HCT116 (cell line): Measurements from ENCODE around the gene ZNF620. TPM values are rescaled to one million over a fixed set of nuclear protein-coding genes. Genes with fewer than 3 reads are reported as not detected.

ENCODE experiments used
- ATAC-seq: fragments of 200-7000 bp; cut with Tn5 transposase; 2 replicates; pipeline ENCODE4 v1.9.1; 2020; ENCODE audit warnings: mild to moderate bottlenecking, moderate library complexity
- BruUV-seq: library from RNA; stranded (reverse); fragments of 400-500 nt; replicated peaks from 2 replicates; lab custom pipeline; 2021; lab: Mats Ljungman, UMichigan
- CTCF ChIA-PET: fragments of 300-600 bp; sonication (Branson Sonifier 250); formaldehyde crosslinking; loops from one replicate; lab custom pipeline; 2021; ENCODE audit warnings: antibody characterized with exemption; lab: Charles Lee
- POLR2A ChIA-PET: fragments of 300-600, 350-600 bp; sonication (Branson Sonifier 250); formaldehyde crosslinking; loops from one replicate; lab custom pipeline; 2021; ENCODE audit warnings: antibody characterized with exemption; lab: Charles Lee
- RAD21 ChIA-PET, 2 experiments: fragments of 300-600 bp; sonication (Branson Sonifier 250); formaldehyde crosslinking; loops; one replicate each; lab custom pipeline; 2023; ENCODE audit warnings: low total read pairs in 2 of 2; ENCODE audit not compliant: uncharacterized antibody in 2 of 2, unreplicated experiment in 2 of 2, low non-redundant PET in 1 of 2; lab: Charles Lee
- DNase-seq: peaks from one replicate; pipeline ENCODE4 v3.0.0-alpha.2; 2010; ENCODE audit warnings: low read depth, low spot score
- H2AFZ ChIP-seq: fragments of 200-600 bp; shearing (Covaris generic), sonication (generic); 2 replicates; pipeline ENCODE4 v1.6.1; 2017; ENCODE audit warnings: low read depth, mixed run types, mixed read lengths, antibody characterized with exemption, low read length; ENCODE audit not compliant: poor library complexity, severe bottlenecking
- H3K27ac ChIP-seq: 2 replicates; pipeline ENCODE4 v1.5.1; 2012; ENCODE audit warnings: low read depth, low read length
- H3K27me3 ChIP-seq: fragments of 200-600 bp; sonication (generic); 2 replicates; pipeline ENCODE4 v1.6.1; 2016; ENCODE audit warnings: mixed run types, low read length, mixed read lengths; ENCODE audit not compliant: insufficient read depth
- H3K36me3 ChIP-seq, 2 experiments: fragments of 200-500 bp in 1 of 2; fragments of 200-600 bp in 1 of 2; sonication (Bioruptor generic) in 1 of 2; sonication (generic) in 1 of 2; 2 replicates each; pipeline versions ENCODE4 v1.5.1 to v1.6.1; 2014 to 2016; ENCODE audit warnings: low read length in 2 of 2, inconsistent platforms in 1 of 2, mixed read lengths in 1 of 2, mixed run types in 1 of 2; ENCODE audit not compliant: insufficient read depth in 2 of 2, control insufficient read depth in 1 of 2
- H3K4me1 ChIP-seq, 2 experiments: fragments of 200-600 bp in 1 of 2; sonication (generic) in 1 of 2; 2 replicates each; pipeline versions ENCODE4 v1.5.1 to v1.6.1; 2012 to 2017; ENCODE audit warnings: low read length in 2 of 2, inconsistent platforms in 1 of 2, mild to moderate bottlenecking in 1 of 2, mixed read lengths in 1 of 2, mixed run types in 1 of 2, moderate library complexity in 1 of 2; ENCODE audit not compliant: insufficient read depth in 2 of 2, control insufficient read depth in 1 of 2
- H3K4me2 ChIP-seq: fragments of 200-600 bp; sonication (generic); 2 replicates; pipeline ENCODE4 v1.6.1; 2017; ENCODE audit warnings: mixed run types, low read length, mixed read lengths
- H3K4me3 ChIP-seq, 2 experiments: fragments of 200-600 bp in 1 of 2; sonication (generic) in 1 of 2; replicated peaks in 1 of 2; 2 replicates each; pipeline ENCODE4 v1.5.1; 2011 to 2016; ENCODE audit warnings: low read length in 2 of 2, control low read depth in 1 of 2, low read depth in 1 of 2, mild to moderate bottlenecking in 1 of 2, mixed read lengths in 1 of 2, mixed run types in 1 of 2
- H3K79me2 ChIP-seq: fragments of 200-600 bp; sonication (generic); 2 replicates; pipeline ENCODE4 v1.6.1; 2017; ENCODE audit warnings: mild to moderate bottlenecking, mixed run types, low read length, moderate library complexity, mixed read lengths; ENCODE audit not compliant: insufficient read depth
- H3K9ac ChIP-seq: fragments of 200-600 bp; sonication (generic); 2 replicates; pipeline ENCODE4 v1.6.1; 2016; ENCODE audit warnings: low read length, mixed read lengths
- H3K9me2 ChIP-seq: fragments of 200-600 bp; sonication (generic), shearing (Covaris generic); 2 replicates; pipeline ENCODE4 v1.6.1; 2017; ENCODE audit warnings: mixed run types, mild to moderate bottlenecking, moderate library complexity; ENCODE audit not compliant: insufficient read depth
- H3K9me3 ChIP-seq, 2 experiments: fragments of 200-500 bp in 1 of 2; fragments of 200-600 bp in 1 of 2; sonication (Bioruptor generic) in 1 of 2; sonication (generic) in 1 of 2; 2 replicates each; pipeline ENCODE4 v1.6.1; 2014 to 2017; ENCODE audit warnings: low read length in 2 of 2, mixed read lengths in 2 of 2, inconsistent platforms in 1 of 2, low read depth in 1 of 2, mild to moderate bottlenecking in 1 of 2, mixed run types in 1 of 2, moderate library complexity in 1 of 2; ENCODE audit not compliant: control insufficient read depth in 1 of 2, insufficient read depth in 1 of 2
- H4K20me1 ChIP-seq: fragments of 200-600 bp; sonication (generic), shearing (Covaris generic); 2 replicates; pipeline ENCODE4 v1.6.1; 2017; ENCODE audit warnings: mixed run types, mild to moderate bottlenecking, moderate library complexity; ENCODE audit not compliant: insufficient read depth
- CBX3 ChIP-seq: IDR thresholded peaks from 2 replicates; pipeline ENCODE4 v1.6.1; 2012; ENCODE audit warnings: low read depth
- CEBPB ChIP-seq: IDR thresholded peaks from 2 replicates; pipeline ENCODE4 v1.6.1; 2012; ENCODE audit warnings: low read depth
- ELF1 ChIP-seq: IDR thresholded peaks from 2 replicates; pipeline ENCODE4 v1.6.1; 2012; ENCODE audit warnings: low read depth, borderline replicate concordance
- EZH2phosphoT487 ChIP-seq: fragments of 200-600 bp; IDR thresholded peaks from 2 replicates; pipeline ENCODE4 v1.6.1; 2018; ENCODE audit warnings: antibody characterized with exemption, borderline replicate concordance
- JUND ChIP-seq: IDR thresholded peaks from 2 replicates; pipeline ENCODE4 v1.6.1; 2012
- MAX ChIP-seq: IDR thresholded peaks from 2 replicates; pipeline ENCODE4 v1.6.1; 2012
- POLR2A ChIP-seq: IDR thresholded peaks from 2 replicates; pipeline ENCODE4 v1.7.0; 2011; ENCODE audit warnings: borderline replicate concordance; ENCODE audit not compliant: insufficient read depth, insufficient read length; ENCODE audit errors: extremely low read depth
- POLR2AphosphoS5 ChIP-seq: IDR thresholded peaks from 2 replicates; pipeline ENCODE4 v1.6.1; 2011; ENCODE audit warnings: mild to moderate bottlenecking, low read depth, low read length, moderate library complexity
- RAD21 ChIP-seq: IDR thresholded peaks from 2 replicates; pipeline ENCODE4 v1.6.1; 2012; ENCODE audit warnings: low read depth, mild to moderate bottlenecking
- REST ChIP-seq: IDR thresholded peaks from 2 replicates; pipeline ENCODE4 v1.6.1; 2012; ENCODE audit warnings: low read depth
- SIN3A ChIP-seq: IDR thresholded peaks from 2 replicates; pipeline ENCODE4 v1.6.1; 2012; ENCODE audit warnings: low read depth
- SP1 ChIP-seq: IDR thresholded peaks from 2 replicates; pipeline ENCODE4 v1.6.1; 2012; ENCODE audit warnings: low read depth
- SRF ChIP-seq: IDR thresholded peaks from 2 replicates; pipeline ENCODE4 v1.6.1; 2012; ENCODE audit warnings: low read depth
- TCF7L2 ChIP-seq: IDR thresholded peaks from 2 replicates; pipeline ENCODE4 v1.7.0; 2011; ENCODE audit warnings: borderline replicate concordance, inconsistent platforms; ENCODE audit not compliant: insufficient read depth, insufficient read length; ENCODE audit errors: extremely low read depth
- ZFX ChIP-seq: fragments of 450-650 bp; IDR thresholded peaks from 2 replicates; pipeline ENCODE4 v1.6.1; 2017
- intact Hi-C: fragments of 100-400 bp; cut with micrococcal nuclease; formaldehyde crosslinking; loops from 2 replicates; pipeline ENCODE4 v1.10.0; 2022
- total RNA-seq: library from RNA; stranded (reverse); gene quantifications from one replicate; pipeline ENCODE4 v1.2.1, GENCODE V29; 2021; ENCODE audit not compliant: unreplicated experiment
- TF ChIP-seq, protein P1 (sequence below), 3 experiments: fragments of 200-600 bp in 1 of 3; sonication (generic) in 1 of 3; IDR thresholded peaks in 2 of 3; conservative IDR thresholded peaks in 1 of 3; 2 replicates each; pipeline ENCODE4 v1.5.1; 2012 to 2017; ENCODE audit warnings: low read depth in 2 of 3, low read length in 2 of 3, antibody characterized with exemption in 1 of 3, borderline replicate concordance in 1 of 3, control low read depth in 1 of 3, mild to moderate bottlenecking in 1 of 3, mixed read lengths in 1 of 3, mixed run types in 1 of 3, moderate library complexity in 1 of 3; ENCODE audit not compliant: insufficient read depth in 1 of 3
- TF ChIP-seq, protein P2 (sequence below): IDR thresholded peaks from 2 replicates; pipeline ENCODE4 v1.6.1; 2011; ENCODE audit warnings: mild to moderate bottlenecking, low read length, moderate library complexity; ENCODE audit not compliant: insufficient replicate concordance; ENCODE audit errors: extremely low read depth

The ZNF620 gene
- total RNA-seq, 1 experiment from 2014 or later = 10.2 TPM

DNA sequence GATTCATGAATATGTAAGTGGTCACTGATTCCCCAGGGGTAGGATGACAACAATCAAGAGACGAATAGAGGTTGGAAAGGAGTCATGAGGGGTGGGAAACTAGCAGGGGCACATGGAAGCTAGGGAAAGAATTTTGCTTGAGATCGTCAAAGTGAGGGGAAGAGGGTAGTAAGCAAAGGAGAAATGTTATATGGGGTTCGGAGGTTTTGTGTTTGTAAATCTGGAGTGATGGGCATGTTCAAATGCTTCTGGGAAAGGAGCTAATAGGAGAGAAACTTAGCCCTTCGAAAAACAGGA, 40.8 kb upstream of the ZNF620 start (continued):
- TF ChIP-seq, protein P1, sequence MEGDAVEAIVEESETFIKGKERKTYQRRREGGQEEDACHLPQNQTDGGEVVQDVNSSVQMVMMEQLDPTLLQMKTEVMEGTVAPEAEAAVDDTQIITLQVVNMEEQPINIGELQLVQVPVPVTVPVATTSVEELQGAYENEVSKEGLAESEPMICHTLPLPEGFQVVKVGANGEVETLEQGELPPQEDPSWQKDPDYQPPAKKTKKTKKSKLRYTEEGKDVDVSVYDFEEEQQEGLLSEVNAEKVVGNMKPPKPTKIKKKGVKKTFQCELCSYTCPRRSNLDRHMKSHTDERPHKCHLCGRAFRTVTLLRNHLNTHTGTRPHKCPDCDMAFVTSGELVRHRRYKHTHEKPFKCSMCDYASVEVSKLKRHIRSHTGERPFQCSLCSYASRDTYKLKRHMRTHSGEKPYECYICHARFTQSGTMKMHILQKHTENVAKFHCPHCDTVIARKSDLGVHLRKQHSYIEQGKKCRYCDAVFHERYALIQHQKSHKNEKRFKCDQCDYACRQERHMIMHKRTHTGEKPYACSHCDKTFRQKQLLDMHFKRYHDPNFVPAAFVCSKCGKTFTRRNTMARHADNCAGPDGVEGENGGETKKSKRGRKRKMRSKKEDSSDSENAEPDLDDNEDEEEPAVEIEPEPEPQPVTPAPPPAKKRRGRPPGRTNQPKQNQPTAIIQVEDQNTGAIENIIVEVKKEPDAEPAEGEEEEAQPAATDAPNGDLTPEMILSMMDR (IDR thresholded peaks at IDR 0.05 in 2 of 3, conservative IDR thresholded peaks at IDR 0.05 in 1 of 3; ENCODE audit: borderline replicate concordance in 1 of 3, insufficient read depth in 1 of 3, low read depth in 2 of 3, low read length in 2 of 3) = no peak
- no peak for TF ChIP-seq TCF7L2
- TF ChIP-seq CBX3 = no peak

DNA sequence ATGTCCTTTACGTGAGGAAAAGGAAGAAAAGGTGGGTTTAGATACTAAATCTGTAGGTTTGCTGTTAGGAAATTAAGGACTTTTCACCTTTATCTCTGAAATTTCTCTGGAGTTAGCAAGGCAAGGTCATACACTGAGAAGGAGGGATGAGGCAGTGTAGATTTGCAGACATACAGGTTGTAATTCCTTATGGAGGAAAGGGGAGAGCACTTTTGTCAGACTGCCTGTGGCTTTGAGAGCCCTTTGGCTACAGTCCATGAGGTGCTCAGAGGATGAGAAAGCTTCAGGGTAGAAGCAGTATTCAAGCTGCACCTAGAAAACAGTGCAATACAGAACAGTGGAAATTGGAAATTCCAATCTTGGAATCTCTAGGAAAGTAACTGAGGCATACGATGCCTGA, 40.4 kb upstream of the ZNF620 start:
- Histone ChIP-seq H3K4me1 (no peaks in the 10 kb centered on the region), H4K20me1 (peaks cover 33% of the 10 kb centered on the region; the same call in 1 of the 2 replicates), H3K36me3 (peaks cover 39 to 63% of the 10 kb centered on the region in 2 experiments), H3K9ac (no peak overlapping the region), H3K9me2 (no peaks in the 10 kb centered on the region), H3K79me2 (peaks cover 46% of the 10 kb centered on the region), H3K4me2 (no peak overlapping the region), H3K27me3 (no peaks in the 10 kb centered on the region), H3K27ac (no peak overlapping the region), H2AFZ (no peak overlapping the region), H3K4me3 (no peak overlapping the region), H3K9me3 (no peaks in the 10 kb centered on the region)
- no TSS peak for BruUV-seq
- no peak for DNase-seq
- intact Hi-C loops = no loop called here
- ChIA-PET POLR2A (no interaction called here), CTCF (no interaction called here), RAD21 (no interaction called here)
- no peak for ATAC-seq
- TF ChIP-seq EZH2phosphoT487 (no peak), SRF (no peak), SP1 (no peak), REST (no peak), JUND (no peak), ZFX (no peak), POLR2AphosphoS5 (no peak), POLR2A (no peak), RAD21 (no peak), MAX (no peak), ELF1 (no peak), SIN3A (no peak), CEBPB (no peak), CBX3 (no peak)
- TF ChIP-seq, protein P2, sequence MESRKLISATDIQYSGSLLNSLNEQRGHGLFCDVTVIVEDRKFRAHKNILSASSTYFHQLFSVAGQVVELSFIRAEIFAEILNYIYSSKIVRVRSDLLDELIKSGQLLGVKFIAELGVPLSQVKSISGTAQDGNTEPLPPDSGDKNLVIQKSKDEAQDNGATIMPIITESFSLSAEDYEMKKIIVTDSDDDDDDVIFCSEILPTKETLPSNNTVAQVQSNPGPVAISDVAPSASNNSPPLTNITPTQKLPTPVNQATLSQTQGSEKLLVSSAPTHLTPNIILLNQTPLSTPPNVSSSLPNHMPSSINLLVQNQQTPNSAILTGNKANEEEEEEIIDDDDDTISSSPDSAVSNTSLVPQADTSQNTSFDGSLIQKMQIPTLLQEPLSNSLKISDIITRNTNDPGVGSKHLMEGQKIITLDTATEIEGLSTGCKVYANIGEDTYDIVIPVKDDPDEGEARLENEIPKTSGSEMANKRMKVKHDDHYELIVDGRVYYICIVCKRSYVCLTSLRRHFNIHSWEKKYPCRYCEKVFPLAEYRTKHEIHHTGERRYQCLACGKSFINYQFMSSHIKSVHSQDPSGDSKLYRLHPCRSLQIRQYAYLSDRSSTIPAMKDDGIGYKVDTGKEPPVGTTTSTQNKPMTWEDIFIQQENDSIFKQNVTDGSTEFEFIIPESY = no peak
